K562 treated with DMSO at 1 percent for 48 hours (cell line): ENCODE measurements around the gene NLRP9. TPM values are rescaled to one million over a fixed set of nuclear protein-coding genes. Genes with fewer than 3 reads are reported as not detected.

Experiments used
- total RNA-seq: library from RNA; unstranded; fragments of 300-600 nt; gene quantifications from 2 replicates; pipeline ENCODE4 v1.2.3, GENCODE V29; 2022; ENCODE audit warnings: low replicate concordance; ENCODE audit errors: extremely low read depth

NLRP9 gene
- total RNA-seq = not detected in 2 replicates

DNA sequence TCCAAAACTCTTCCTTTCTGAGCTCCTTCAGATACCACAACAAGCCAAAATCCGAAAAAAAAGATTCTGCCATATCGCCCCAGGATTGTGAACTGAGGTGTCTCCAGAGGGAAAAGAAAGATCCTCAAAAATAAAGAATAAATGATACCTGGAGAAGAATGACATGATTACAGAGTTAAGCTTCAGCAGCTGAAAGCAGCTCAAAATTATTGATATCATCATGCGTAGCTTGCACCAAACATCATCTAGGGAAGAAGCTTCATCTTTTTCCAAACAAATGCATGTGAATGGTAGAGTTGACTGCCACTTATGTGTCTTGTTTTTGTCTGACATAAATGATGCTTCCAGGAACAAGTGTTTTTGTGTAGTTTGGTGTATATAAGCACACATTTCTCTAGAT lies at the start of gene NLRP9:
Gene NLRP9 (minus strand): TSS at position 101 of the 400 bp plus-strand sequence. CDS start 28 bp downstream, at position 73.

DNA sequence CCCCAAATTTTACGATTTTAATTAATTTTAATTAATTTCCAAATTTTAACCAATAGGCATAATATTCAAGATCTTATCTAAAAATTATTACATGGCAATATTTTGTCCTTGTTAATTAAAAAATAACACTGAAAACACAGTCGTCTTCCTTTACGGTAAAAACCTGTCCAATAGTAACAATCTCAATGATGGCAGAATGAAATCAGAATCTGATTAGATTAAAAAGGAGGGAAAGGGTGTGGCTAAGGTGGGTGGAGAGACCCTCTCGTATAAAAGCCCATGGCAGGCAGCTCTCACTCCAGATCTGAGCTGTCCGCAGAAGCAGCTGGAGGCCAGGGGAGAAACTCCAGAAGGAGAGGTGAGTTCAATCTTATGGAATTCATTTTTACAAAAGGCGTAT lies 30.6 kb upstream of the NLRP9 start, which contains the start of gene RFPL4AL1:
Gene RFPL4AL1 (plus strand): TSS at position 301 of the 400 bp plus-strand sequence. CDS start 2,687 bp downstream, outside the sequence.

DNA sequence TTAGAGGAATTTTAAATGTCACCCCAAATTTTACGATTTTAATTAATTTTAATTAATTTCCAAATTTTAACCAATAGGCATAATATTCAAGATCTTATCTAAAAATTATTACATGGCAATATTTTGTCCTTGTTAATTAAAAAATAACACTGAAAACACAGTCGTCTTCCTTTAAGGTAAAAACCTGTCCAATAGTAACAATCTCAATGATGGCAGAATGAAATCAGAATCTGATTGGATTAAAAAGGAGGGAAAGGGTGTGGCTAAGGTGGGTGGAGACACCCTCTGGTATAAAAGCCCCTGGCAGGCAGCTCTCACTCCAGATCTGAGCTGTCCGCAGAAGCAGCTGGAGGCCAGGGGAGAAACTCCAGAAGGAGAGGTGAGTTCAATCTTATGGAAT lies 20.6 kb upstream of the NLRP9 start, which contains the start of gene RFPL4A:
Gene RFPL4A (plus strand): TSS at position 301 of the 400 bp plus-strand sequence. CDS start 2,704 bp downstream, outside the sequence.

DNA sequence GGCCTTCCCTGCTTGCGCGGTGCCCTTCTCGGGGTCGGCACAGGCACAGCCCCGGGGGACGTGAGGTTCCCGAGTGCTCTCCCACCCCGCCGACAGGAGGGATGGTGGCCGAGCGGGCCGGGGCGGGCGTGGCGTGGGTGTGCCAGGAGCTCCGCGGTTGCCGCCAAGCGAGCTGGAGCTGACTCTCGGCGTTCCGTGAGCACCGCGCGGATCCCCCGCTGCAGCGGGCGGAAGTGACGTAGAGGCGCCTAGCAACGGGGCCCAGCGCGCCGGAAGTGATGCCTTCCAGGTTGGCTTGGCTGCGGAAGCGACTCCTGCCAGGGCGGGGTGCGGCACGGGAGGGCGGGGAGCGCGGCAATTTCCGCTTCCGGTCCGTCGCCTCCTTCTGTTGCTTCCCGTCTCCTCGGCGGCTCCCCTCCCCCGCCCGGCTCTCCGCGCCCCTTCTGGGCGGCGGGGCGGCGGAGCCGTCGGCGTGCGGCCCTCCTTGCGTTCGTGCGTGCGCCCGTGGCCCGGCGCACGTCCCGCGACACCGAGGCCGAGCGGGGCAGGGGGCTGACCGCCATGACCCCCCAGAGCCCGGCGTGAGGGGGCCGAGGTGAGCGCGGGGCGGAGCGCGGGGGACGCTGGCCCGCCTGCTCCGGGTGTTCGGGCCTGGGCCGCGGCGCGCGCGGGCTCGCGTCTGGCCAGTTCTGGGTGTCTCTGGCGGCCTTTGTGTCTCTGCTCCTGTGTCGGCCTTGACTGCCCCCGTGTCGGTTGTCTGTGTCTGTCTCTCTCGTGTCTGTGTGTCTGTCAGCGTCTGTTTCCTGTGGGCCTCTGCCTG lies 63.2 kb downstream of the NLRP9 start, which contains the start of gene EPN1:
Gene EPN1 (plus strand): TSS at position 386 of the 820 bp plus-strand sequence. CDS start 3,402 bp downstream, outside the sequence.

Other genes starting within 250 kb of the NLRP9 start
- not detected in 2 replicates for gene SSC5D, start 250.0 kb downstream of the NLRP9 start, total RNA-seq
- gene SBK2, start 201.3 kb downstream of the NLRP9 start, total RNA-seq = not detected in 2 replicates
- not detected in 2 replicates for gene SBK3, start 192.9 kb downstream of the NLRP9 start, total RNA-seq
- gene ZNF579, start 157.6 kb downstream of the NLRP9 start, total RNA-seq = not detected in 2 replicates
- not detected in 2 replicates for gene FIZ1, start 138.9 kb downstream of the NLRP9 start, total RNA-seq
- gene ZNF524, start 138.1 kb downstream of the NLRP9 start, total RNA-seq = not detected in 2 replicates
- not detected in 2 replicates for gene ZNF865, start 132.8 kb downstream of the NLRP9 start, total RNA-seq
- not detected in 2 replicates for gene ZNF784, start 113.8 kb downstream of the NLRP9 start, total RNA-seq
- not detected in 2 replicates for gene ZNF580, start 97.4 kb downstream of the NLRP9 start, total RNA-seq
- not detected in 2 replicates for gene ZNF581, start 94.8 kb downstream of the NLRP9 start, total RNA-seq
- gene CCDC106, start 90.2 kb downstream of the NLRP9 start, total RNA-seq = not detected in 2 replicates
- gene U2AF2, start 83.4 kb downstream of the NLRP9 start, total RNA-seq = not detected in 2 replicates
- not detected in 2 replicates for gene EPN1, start 63.2 kb downstream of the NLRP9 start, total RNA-seq
- gene RFPL4A, start 20.7 kb upstream of the NLRP9 start, total RNA-seq = not detected in 2 replicates
- gene RFPL4AL1, start 30.7 kb upstream of the NLRP9 start, total RNA-seq = not detected in 2 replicates
- not detected in 2 replicates for gene NLRP11, start 93.6 kb upstream of the NLRP9 start, total RNA-seq
- gene NLRP4, start 98.1 kb upstream of the NLRP9 start, total RNA-seq = not detected in 2 replicates
- gene NLRP13, start 193.9 kb upstream of the NLRP9 start, total RNA-seq = not detected in 2 replicates
- not detected in 2 replicates for gene NLRP8, start 209.4 kb upstream of the NLRP9 start, total RNA-seq
- not detected in 2 replicates for gene NLRP5, start 248.4 kb upstream of the NLRP9 start, total RNA-seq